Rectal smooth muscle tissue (tissue), 1 donor: ENCODE data around the gene FZR1.
A peak's percentile ranks its signal among the peaks of the same experiment; 100 is the strongest.
"Not testable (repeated sequence)": the region's sequence is repeated elsewhere in the genome, so short reads cannot be mapped to it uniquely, and the experiment has no call there.

ENCODE experiments used
- H3K27ac ChIP-seq: one replicate; pipeline ENCODE4 v1.7.0; 2013; ENCODE audit warnings: low read depth, low read length, inconsistent platforms
- H3K27me3 ChIP-seq: one replicate; pipeline ENCODE4 v1.7.0; 2013; ENCODE audit warnings: low read length; ENCODE audit not compliant: control insufficient read depth, insufficient read depth
- H3K36me3 ChIP-seq: one replicate; pipeline ENCODE4 v1.7.0; 2013; ENCODE audit warnings: low read length; ENCODE audit not compliant: control insufficient read depth, insufficient read depth
- H3K4me1 ChIP-seq: one replicate; pipeline ENCODE4 v1.7.0; 2013; ENCODE audit warnings: low read length; ENCODE audit not compliant: control insufficient read depth, insufficient read depth
- H3K4me3 ChIP-seq: one replicate; pipeline ENCODE4 v1.7.0; 2013; ENCODE audit warnings: low read length
- H3K9ac ChIP-seq: one replicate; pipeline ENCODE4 v1.7.0; 2013; ENCODE audit warnings: low read length

FZR1 gene

GRCh38 chr19:3557461-3558248, 51.5 kb downstream of the FZR1 start, which contains the start of gene MFSD12:
MFSD12 (minus strand) TSS chr19:3557586; CDS start chr19:3557403, 183 bp downstream.
- H3K4me3 ChIP-seq: peak within 1 kb of the TSS; percentile 77
- H3K9ac ChIP-seq: peak within 1 kb of the TSS; percentile 66
- no peaks in the 10 kb centered on the region for H3K36me3 ChIP-seq
- no peaks in the 10 kb centered on the region for H3K27me3 ChIP-seq
- H3K4me1 ChIP-seq: peaks cover 4% of the 10 kb centered on the region
- peak within 1 kb of the TSS; percentile 46 for H3K27ac ChIP-seq

- Histone ChIP-seq H3K36me3 (no peaks in the 10 kb centered on the region), H3K27ac (no peak overlapping the region), H3K27me3 (no peaks in the 10 kb centered on the region), H3K9ac (no peak overlapping the region), H3K4me3 (no peak overlapping the region), H3K4me1 (no peaks in the 10 kb centered on the region)
Measured at GRCh38 chr19:3563709-3564524, 57.8 kb downstream of the FZR1 start.

GRCh38 chr19:3565139-3565538, 59.0 kb downstream of the FZR1 start:
- Histone ChIP-seq H3K9ac (no peak overlapping the region), H3K4me1 (no peaks in the 10 kb centered on the region), H3K36me3 (no peaks in the 10 kb centered on the region), H3K4me3 (no peak overlapping the region), H3K27me3 (no peaks in the 10 kb centered on the region), H3K27ac (no peak overlapping the region)

GRCh38 chr19:3570042-3570441, 63.9 kb downstream of the FZR1 start:
- not testable (repeated sequence) for H3K9ac ChIP-seq, H3K36me3 ChIP-seq, H3K27ac ChIP-seq, H3K4me1 ChIP-seq, H3K4me3 ChIP-seq, H3K27me3 ChIP-seq

- H3K27ac ChIP-seq: no peak overlapping the region
- H3K4me1 ChIP-seq: peaks cover 4% of the 10 kb centered on the region
- H3K4me3 ChIP-seq: no peak overlapping the region
- no peaks in the 10 kb centered on the region for H3K27me3 ChIP-seq
- H3K9ac ChIP-seq: no peak overlapping the region
- no peaks in the 10 kb centered on the region for H3K36me3 ChIP-seq
Measured at GRCh38 chr19:3570606-3571011, 64.5 kb downstream of the FZR1 start.

GRCh38 chr19:3572132-3572854, 66.2 kb downstream of the FZR1 start:
- Histone ChIP-seq H3K9ac (peak overlapping the region; percentile 57), H3K27me3 (no peaks in the 10 kb centered on the region), H3K36me3 (no peaks in the 10 kb centered on the region), H3K27ac (peak overlapping the region; percentile 24), H3K4me1 (peaks cover 13% of the 10 kb centered on the region), H3K4me3 (peak overlapping the region; percentile 87)

- Histone ChIP-seq H3K27ac (peak within 1 kb of the TSS; percentile 66), H3K27me3 (no peaks in the 10 kb centered on the region), H3K9ac (peak within 1 kb of the TSS; percentile 57), H3K4me3 (peak within 1 kb of the TSS; percentile 87), H3K4me1 (peaks cover 13% of the 10 kb centered on the region), H3K36me3 (no peaks in the 10 kb centered on the region)
Measured at GRCh38 chr19:3572855-3573161, 66.7 kb downstream of the FZR1 start, which contains the start of gene HMG20B. HMG20B (plus strand) TSS chr19:3572944; CDS start chr19:3573310, 366 bp downstream.

GRCh38 chr19:3573162-3573857, 67.2 kb downstream of the FZR1 start:
- Histone ChIP-seq H3K27ac (peak overlapping the region; percentile 66), H3K27me3 (no peaks in the 10 kb centered on the region), H3K4me3 (peak overlapping the region; percentile 86), H3K4me1 (peaks cover 13% of the 10 kb centered on the region), H3K36me3 (no peaks in the 10 kb centered on the region), H3K9ac (no peak overlapping the region)

GRCh38 chr19:3573858-3574637, 67.9 kb downstream of the FZR1 start:
- no peaks in the 10 kb centered on the region for H3K27me3 ChIP-seq
- no peak overlapping the region for H3K27ac ChIP-seq
- no peaks in the 10 kb centered on the region for H3K36me3 ChIP-seq
- peaks cover 13% of the 10 kb centered on the region for H3K4me1 ChIP-seq
- H3K9ac ChIP-seq: no peak overlapping the region
- H3K4me3 ChIP-seq: peak overlapping the region; percentile 86

- H3K4me1 ChIP-seq: peaks cover 13% of the 10 kb centered on the region
- H3K4me3 ChIP-seq: no peak overlapping the region
- no peak overlapping the region for H3K9ac ChIP-seq
- no peak overlapping the region for H3K27ac ChIP-seq
- no peaks in the 10 kb centered on the region for H3K36me3 ChIP-seq
- no peaks in the 10 kb centered on the region for H3K27me3 ChIP-seq
Measured at GRCh38 chr19:3575260-3575741, 69.2 kb downstream of the FZR1 start.

GRCh38 chr19:3575949-3576673, 70.0 kb downstream of the FZR1 start:
- H3K27me3 ChIP-seq: no peaks in the 10 kb centered on the region
- peak overlapping the region; percentile 16 for H3K27ac ChIP-seq
- H3K4me3 ChIP-seq: peak overlapping the region; percentile 65
- H3K4me1 ChIP-seq: peaks cover 15% of the 10 kb centered on the region
- H3K36me3 ChIP-seq: no peaks in the 10 kb centered on the region
- no peak overlapping the region for H3K9ac ChIP-seq
